ENCODE data around the gene SCNN1A.
A peak's percentile ranks its signal among the peaks of the same experiment; 100 is the strongest.

The SCNN1A gene

GRCh38 chr12:6375269-6376078 is at the start of gene SCNN1A:
Gene SCNN1A, minus strand, starts transcription at chr12:6375563. Its CDS starts 780 bp downstream, at chr12:6374783.
- DNase-seq, result no peak

GRCh38 chr12:6424866-6425265 is 49.5 kb upstream of the SCNN1A start:
- no peak for DNase-seq

GRCh38 chr12:6424008-6424347 is 48.6 kb upstream of the SCNN1A start:
- DNase-seq, result no peak

- peak; percentile 82 for DNase-seq
Observed at GRCh38 chr12:6423267-6424007, 48.1 kb upstream of the SCNN1A start.

GRCh38 chr12:6420364-6420763 is 45.0 kb upstream of the SCNN1A start:
- no peak for DNase-seq

- no peak for DNase-seq
Observed at GRCh38 chr12:6418796-6419195, 43.4 kb upstream of the SCNN1A start.

- no peak for DNase-seq
Observed at GRCh38 chr12:6416596-6416995, 41.2 kb upstream of the SCNN1A start.

- DNase-seq, result no peak
Observed at GRCh38 chr12:6407236-6407954, 32.0 kb upstream of the SCNN1A start.

GRCh38 chr12:6405963-6406362 is 30.6 kb upstream of the SCNN1A start:
- DNase-seq, result no peak

- no peak for DNase-seq
Observed at GRCh38 chr12:6404390-6404789, 29.0 kb upstream of the SCNN1A start.

- no peak for DNase-seq
Observed at GRCh38 chr12:6399884-6400644, 24.7 kb upstream of the SCNN1A start.

- no peak for DNase-seq
Observed at GRCh38 chr12:6396031-6396430, 20.7 kb upstream of the SCNN1A start.

- DNase-seq, result no peak
Observed at GRCh38 chr12:6394398-6394797, 19.0 kb upstream of the SCNN1A start.

- no peak for DNase-seq
Observed at GRCh38 chr12:6393109-6393508, 17.7 kb upstream of the SCNN1A start.

GRCh38 chr12:6392504-6392903 is 17.1 kb upstream of the SCNN1A start:
- DNase-seq, result no peak

GRCh38 chr12:6391013-6391412 is 15.7 kb upstream of the SCNN1A start:
- no peak for DNase-seq

- DNase-seq, result no peak
Observed at GRCh38 chr12:6390084-6390799, 14.9 kb upstream of the SCNN1A start.

GRCh38 chr12:6387541-6387940 is 12.2 kb upstream of the SCNN1A start:
- DNase-seq, result no peak

- DNase-seq, result no peak
Observed at GRCh38 chr12:6386491-6386890, 11.1 kb upstream of the SCNN1A start.

GRCh38 chr12:6386038-6386437 is 10.7 kb upstream of the SCNN1A start:
- no peak for DNase-seq

- DNase-seq, result no peak
Observed at GRCh38 chr12:6384499-6385436, 9.4 kb upstream of the SCNN1A start.
